SIG-M5 treated with dmso at 0.1 percent for 504 hours (cell line): ENCODE results near the gene COL1A2.

Experiments used
- DNase-seq: peaks from one replicate; lab custom pipeline; 2025; ENCODE audit not compliant: unreplicated experiment; lab: John Stamatoyannopoulos, UW

Gene COL1A2

GRCh38 chr7:94382132-94382531 lies 12.6 kb upstream of the COL1A2 start:
- DNase-seq = no peak

GRCh38 chr7:94382746-94383145 lies 11.9 kb upstream of the COL1A2 start:
- no peak for DNase-seq

GRCh38 chr7:94384315-94384714 lies 10.4 kb upstream of the COL1A2 start:
- DNase-seq = no peak

- DNase-seq = no peak
Observed at GRCh38 chr7:94386416-94386815, 8.3 kb upstream of the COL1A2 start.

- no peak for DNase-seq
Observed at GRCh38 chr7:94388540-94388939, 6.2 kb upstream of the COL1A2 start.

- DNase-seq = no peak
Observed at GRCh38 chr7:94389381-94389780, 5.3 kb upstream of the COL1A2 start.

- DNase-seq = no peak
Observed at GRCh38 chr7:94391726-94392392, 2.8 kb upstream of the COL1A2 start.

GRCh38 chr7:94392393-94392786 lies 2.3 kb upstream of the COL1A2 start:
- DNase-seq = no peak

GRCh38 chr7:94393246-94394108 lies 1.2 kb upstream of the COL1A2 start:
- DNase-seq = no peak

GRCh38 chr7:94394109-94394436 lies 622 bp upstream of the COL1A2 start:
- no peak for DNase-seq

- peak; percentile 70 for DNase-seq
Observed at GRCh38 chr7:94395141-94396036, 694 bp downstream of the COL1A2 start.

GRCh38 chr7:94396037-94396431 lies 1.3 kb downstream of the COL1A2 start:
- no peak for DNase-seq

GRCh38 chr7:94396596-94396995 lies 1.9 kb downstream of the COL1A2 start:
- DNase-seq = no peak

- DNase-seq = no peak
Observed at GRCh38 chr7:94397722-94398121, 3.0 kb downstream of the COL1A2 start.

GRCh38 chr7:94398841-94399240 lies 4.1 kb downstream of the COL1A2 start:
- DNase-seq = no peak

- DNase-seq = no peak
Observed at GRCh38 chr7:94400022-94400421, 5.3 kb downstream of the COL1A2 start.

- no peak for DNase-seq
Observed at GRCh38 chr7:94400643-94401427, 6.1 kb downstream of the COL1A2 start.

- no peak for DNase-seq
Observed at GRCh38 chr7:94401428-94401814, 6.7 kb downstream of the COL1A2 start.

- no peak for DNase-seq
Observed at GRCh38 chr7:94403546-94403945, 8.9 kb downstream of the COL1A2 start.

GRCh38 chr7:94405506-94405905 lies 10.8 kb downstream of the COL1A2 start:
- no peak for DNase-seq

GRCh38 chr7:94406696-94407095 lies 12.0 kb downstream of the COL1A2 start:
- no peak for DNase-seq
